Vagina (tissue), 2 donors: Measurements from ENCODE around the gene SH3BP5L.

Experiments
- POLR2A ChIP-seq, 2 donors: fragments of 450-650 bp; IDR thresholded peaks; one replicate each; pipeline ENCODE4 v1.6.1; 2017; ENCODE audit warnings: antibody characterized with exemption in 2 of 2, mild to moderate bottlenecking in 2 of 2, moderate library complexity in 2 of 2
- POLR2AphosphoS5 ChIP-seq, 2 donors: sonication (generic); formaldehyde crosslinking; IDR thresholded peaks; one replicate each; pipeline ENCODE4 v1.9.0; 2017; ENCODE audit warnings: antibody characterized with exemption in 2 of 2, mild to moderate bottlenecking in 2 of 2, low read depth in 1 of 2; ENCODE audit not compliant: insufficient read depth in 1 of 2
- TF ChIP-seq, protein P1 (sequence below), 3 experiments: fragments of 450-650 bp in 2 of 3; fragments of 200-600 bp in 1 of 3; sonication (generic) in 1 of 3; IDR thresholded peaks; one replicate each; pipeline ENCODE4 v1.5.1; 2017 to 2019; ENCODE audit warnings: antibody characterized with exemption in 3 of 3, mild to moderate bottlenecking in 2 of 3, moderate library complexity in 2 of 3

DNA sequence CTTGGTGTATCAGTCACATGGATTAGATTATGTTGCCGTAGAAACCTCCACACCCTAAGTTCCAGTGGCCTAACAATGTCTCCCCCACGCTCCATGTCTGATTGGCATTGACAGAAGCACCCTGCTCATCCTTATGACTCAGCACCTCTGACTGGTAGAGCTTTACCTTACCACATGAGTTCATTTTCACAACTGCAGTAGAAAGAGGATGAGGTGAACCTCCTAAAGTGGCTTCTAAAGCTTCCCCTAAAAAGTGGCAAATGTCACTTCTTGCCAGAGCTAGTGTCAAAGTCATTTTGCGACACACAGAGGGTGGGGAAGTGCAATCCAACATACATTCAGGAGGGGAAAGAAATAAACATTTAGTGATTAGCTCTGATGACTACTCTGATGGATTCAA, 39.6 kb downstream of the SH3BP5L start:
- TF ChIP-seq POLR2A (IDR thresholded peaks at IDR 0.05) (no peak), POLR2AphosphoS5 (IDR thresholded peaks at IDR 0.05; ENCODE audit: insufficient read depth in 1 of 2, low read depth in 1 of 2) (no peak)
- TF ChIP-seq, protein P1, sequence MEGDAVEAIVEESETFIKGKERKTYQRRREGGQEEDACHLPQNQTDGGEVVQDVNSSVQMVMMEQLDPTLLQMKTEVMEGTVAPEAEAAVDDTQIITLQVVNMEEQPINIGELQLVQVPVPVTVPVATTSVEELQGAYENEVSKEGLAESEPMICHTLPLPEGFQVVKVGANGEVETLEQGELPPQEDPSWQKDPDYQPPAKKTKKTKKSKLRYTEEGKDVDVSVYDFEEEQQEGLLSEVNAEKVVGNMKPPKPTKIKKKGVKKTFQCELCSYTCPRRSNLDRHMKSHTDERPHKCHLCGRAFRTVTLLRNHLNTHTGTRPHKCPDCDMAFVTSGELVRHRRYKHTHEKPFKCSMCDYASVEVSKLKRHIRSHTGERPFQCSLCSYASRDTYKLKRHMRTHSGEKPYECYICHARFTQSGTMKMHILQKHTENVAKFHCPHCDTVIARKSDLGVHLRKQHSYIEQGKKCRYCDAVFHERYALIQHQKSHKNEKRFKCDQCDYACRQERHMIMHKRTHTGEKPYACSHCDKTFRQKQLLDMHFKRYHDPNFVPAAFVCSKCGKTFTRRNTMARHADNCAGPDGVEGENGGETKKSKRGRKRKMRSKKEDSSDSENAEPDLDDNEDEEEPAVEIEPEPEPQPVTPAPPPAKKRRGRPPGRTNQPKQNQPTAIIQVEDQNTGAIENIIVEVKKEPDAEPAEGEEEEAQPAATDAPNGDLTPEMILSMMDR (IDR thresholded peaks at IDR 0.05), result no peak
